GM21737 (cell line): ENCODE measurements around the gene PHB1.
"Not testable (repeated sequence)": the region's sequence is repeated elsewhere in the genome, so short reads cannot be mapped to it uniquely, and the experiment has no call there.

Experiments used
- ATAC-seq: cut with Tn5 transposase; IDR thresholded peaks from one replicate; pipeline ENCODE4 v1.9.1; 2021; ENCODE audit warnings: mild to moderate bottlenecking, moderate library complexity; ENCODE audit not compliant: unreplicated experiment

PHB1 gene

GRCh38 chr17:49381793-49382192 lies 32.9 kb downstream of the PHB1 start:
- ATAC-seq, result no peak

- ATAC-seq, result no peak
Measured at GRCh38 chr17:49381033-49381432, 33.6 kb downstream of the PHB1 start.

GRCh38 chr17:49379926-49380325 lies 34.8 kb downstream of the PHB1 start:
- no peak for ATAC-seq

- no peak for ATAC-seq
Measured at GRCh38 chr17:49378311-49378710, 36.4 kb downstream of the PHB1 start.

- ATAC-seq, result no peak
Measured at GRCh38 chr17:49375544-49375943, 39.1 kb downstream of the PHB1 start.

- ATAC-seq, result no peak
Measured at GRCh38 chr17:49373115-49373514, 41.6 kb downstream of the PHB1 start.

GRCh38 chr17:49372425-49372824 lies 42.3 kb downstream of the PHB1 start:
- ATAC-seq, result no peak

GRCh38 chr17:49370971-49371834 lies 43.5 kb downstream of the PHB1 start:
- ATAC-seq, result no peak

DNA sequence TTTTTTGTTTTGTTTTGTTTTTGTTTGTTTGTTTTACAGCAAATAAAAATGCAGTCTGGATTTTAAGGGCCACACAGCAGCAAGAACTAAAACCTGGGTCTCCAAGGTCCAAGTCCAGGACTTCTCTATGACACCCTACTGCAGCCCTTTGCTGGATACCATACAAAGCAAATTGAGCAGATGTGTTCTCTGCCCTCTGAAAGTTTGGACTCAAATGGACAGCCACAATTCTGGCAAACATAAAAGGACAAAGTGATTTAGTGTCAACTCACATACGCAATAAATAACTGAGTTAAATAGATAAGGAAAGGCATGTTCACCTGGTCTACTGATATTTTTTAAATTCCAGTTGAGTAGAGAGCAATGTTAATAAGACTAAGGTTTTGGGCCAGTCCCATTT lies 44.9 kb downstream of the PHB1 start:
- ATAC-seq, result no peak

DNA sequence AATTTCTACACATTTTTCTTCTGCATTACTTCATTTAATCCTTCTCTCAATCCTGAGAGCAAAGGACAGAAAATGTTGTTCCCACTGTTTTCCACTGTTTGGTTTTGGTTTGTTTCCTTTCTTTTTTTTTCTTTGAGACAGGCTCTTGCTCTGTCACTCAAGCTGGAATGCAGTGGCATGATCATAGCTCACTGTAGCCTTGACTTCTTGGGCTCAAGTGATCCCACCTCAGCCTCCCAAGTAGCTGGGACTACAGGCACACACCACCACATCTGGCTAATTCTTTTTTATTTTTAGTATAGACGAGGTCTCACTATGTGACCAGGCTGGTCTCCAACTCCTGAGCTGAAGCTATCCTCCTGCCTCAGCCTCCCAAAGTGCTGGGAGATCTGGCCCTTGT lies 45.6 kb downstream of the PHB1 start:
- ATAC-seq, result no peak

- ATAC-seq, result no peak
Measured at GRCh38 chr17:49365667-49366066, 49.0 kb downstream of the PHB1 start.

- not testable (repeated sequence) for ATAC-seq
Measured at GRCh38 chr17:49365126-49365525, 49.6 kb downstream of the PHB1 start.

- ATAC-seq, result no peak
Measured at GRCh38 chr17:49364119-49364518, 50.6 kb downstream of the PHB1 start.

- no peak for ATAC-seq
Measured at GRCh38 chr17:49363251-49363650, 51.4 kb downstream of the PHB1 start.

DNA sequence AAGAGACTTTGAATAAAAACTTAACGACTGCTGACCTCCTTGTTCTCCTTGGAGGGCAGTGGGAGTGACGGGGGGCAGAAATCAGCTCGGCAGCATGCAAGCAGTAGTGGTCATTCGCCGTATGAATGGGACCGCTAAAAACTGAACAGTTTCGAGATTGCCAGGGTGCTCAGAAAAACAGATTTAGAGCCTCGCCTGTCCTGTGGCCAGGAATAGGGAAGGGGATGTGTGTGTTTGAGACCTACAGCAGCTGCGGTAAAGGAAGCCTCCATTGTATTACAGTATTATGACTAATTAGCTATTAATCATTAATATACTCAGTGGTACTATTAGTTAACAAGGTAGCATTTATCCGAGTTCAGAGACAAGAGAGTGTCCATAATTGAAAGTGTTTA lies 52.0 kb downstream of the PHB1 start:
- ATAC-seq, result no peak

GRCh38 chr17:49361902-49362722 lies 52.6 kb downstream of the PHB1 start, which contains the start of gene ZNF652:
Gene ZNF652 (minus strand): TSS chr17:49362250. CDS start chr17:49317725, 44,525 bp downstream.
- peak; percentile 49 for ATAC-seq

GRCh38 chr17:49361129-49361901 lies 53.4 kb downstream of the PHB1 start:
- ATAC-seq, result peak; percentile 27

DNA sequence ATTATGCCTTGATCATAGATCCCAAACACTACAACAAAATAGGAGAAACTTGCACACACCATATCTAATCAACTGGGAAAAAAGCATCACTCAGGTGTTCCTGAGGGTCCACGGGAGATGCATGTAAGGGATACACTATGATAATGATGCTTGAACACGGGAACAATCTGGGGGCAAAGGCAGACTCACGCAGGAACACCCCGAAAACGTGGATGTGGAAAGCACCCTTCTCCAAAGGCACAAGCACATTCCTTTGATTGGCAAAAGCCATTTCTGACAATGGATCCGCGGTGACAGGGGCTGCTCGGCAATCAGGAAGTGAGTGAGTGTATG lies 53.9 kb downstream of the PHB1 start:
- ATAC-seq, result no peak

DNA sequence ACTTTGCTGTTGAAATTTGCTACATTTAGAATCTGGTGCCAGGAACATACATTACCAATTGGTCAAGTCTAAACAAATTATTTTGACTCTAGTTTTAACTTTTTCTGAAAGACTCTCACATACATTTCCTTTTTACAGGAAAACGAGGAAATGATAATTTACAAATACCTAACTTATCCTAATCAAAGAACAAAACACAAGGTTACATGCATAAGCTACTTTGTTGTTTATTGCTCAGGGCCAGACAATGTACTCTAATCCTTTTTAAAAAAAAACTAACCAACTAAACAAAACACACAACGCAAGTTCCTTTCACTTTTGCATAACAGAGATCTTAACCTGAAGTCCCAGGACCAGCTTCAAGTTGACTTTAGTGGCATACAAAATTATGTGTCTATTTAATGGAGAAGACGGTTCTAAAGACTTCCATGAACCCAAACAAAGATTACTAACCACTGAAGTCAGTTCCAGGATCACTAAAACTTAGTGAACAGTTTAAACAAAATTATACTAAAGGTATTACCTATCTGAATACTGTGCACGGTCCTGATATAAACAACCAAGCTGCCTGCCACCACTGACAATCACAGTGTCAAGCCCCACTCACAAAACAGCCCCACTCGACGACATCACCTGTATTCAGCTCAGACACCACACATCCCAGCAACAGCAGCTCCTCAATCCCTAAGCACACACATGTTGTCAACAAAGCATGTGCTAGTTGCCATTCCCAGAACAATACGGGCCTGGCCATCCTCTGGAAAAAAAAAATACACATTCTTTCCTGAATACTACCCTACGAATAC lies 54.5 kb downstream of the PHB1 start:
- ATAC-seq, result no peak

DNA sequence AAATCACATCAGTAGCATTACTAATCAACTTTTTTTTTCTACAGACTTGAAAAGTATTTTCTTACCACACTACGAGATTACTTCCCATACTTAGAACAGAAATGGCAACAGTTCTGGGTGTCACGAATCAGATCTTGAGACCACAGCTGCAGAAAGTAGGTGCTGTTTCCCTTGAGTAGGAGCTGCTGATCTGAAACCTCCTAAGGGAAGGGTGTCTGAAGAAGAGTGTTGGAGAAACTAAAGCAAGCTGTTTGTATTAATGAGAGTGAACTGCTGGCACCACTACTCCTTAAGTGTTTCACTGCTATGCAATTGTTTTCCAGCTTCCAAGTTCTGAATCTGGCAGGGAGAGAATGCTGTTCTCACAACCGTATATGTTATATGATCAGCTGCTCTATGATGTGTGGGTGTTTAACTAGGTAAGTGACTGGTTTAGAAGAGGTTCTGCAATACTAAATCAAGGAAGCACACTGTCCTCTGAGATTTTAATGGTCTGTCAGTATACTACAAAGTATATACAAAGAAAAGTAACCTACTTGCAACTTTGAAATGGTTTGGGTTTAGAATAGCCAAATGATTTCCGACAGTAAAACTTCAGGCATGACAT lies 55.9 kb downstream of the PHB1 start:
- no peak for ATAC-seq
